T-helper 2 cell treated with Interferon-gamma antibody and Interleukin-4, amounts not matched to agents 5 μg/mL and 100 μg/mL, for 36 hours (primary cell): ENCODE data around the gene UBR3.

Experiments used
- DNase-seq: peaks from one replicate; pipeline ENCODE4 v3.0.0; 2021; ENCODE audit warnings: low spot score
- H3K27ac Mint-ChIP-seq: one replicate; pipeline ENCODE4 v1.8.0; 2021; ENCODE audit warnings: mild to moderate bottlenecking, mixed read lengths
- H3K27me3 Mint-ChIP-seq: one replicate; pipeline ENCODE4 v1.8.0; 2021; ENCODE audit warnings: low read depth, mixed read lengths
- H3K36me3 Mint-ChIP-seq: one replicate; pipeline ENCODE4 v1.8.0; 2021; ENCODE audit warnings: low read depth, mixed read lengths
- H3K4me1 Mint-ChIP-seq: one replicate; pipeline ENCODE4 v1.8.0; 2021; ENCODE audit warnings: low read depth, mixed read lengths
- H3K4me3 Mint-ChIP-seq: one replicate; pipeline ENCODE4 v1.8.0; 2022; ENCODE audit warnings: mild to moderate bottlenecking, moderate library complexity, mixed read lengths
- H3K9me3 Mint-ChIP-seq: one replicate; pipeline ENCODE4 v1.8.0; 2021; ENCODE audit warnings: mixed read lengths

UBR3 gene

DNA sequence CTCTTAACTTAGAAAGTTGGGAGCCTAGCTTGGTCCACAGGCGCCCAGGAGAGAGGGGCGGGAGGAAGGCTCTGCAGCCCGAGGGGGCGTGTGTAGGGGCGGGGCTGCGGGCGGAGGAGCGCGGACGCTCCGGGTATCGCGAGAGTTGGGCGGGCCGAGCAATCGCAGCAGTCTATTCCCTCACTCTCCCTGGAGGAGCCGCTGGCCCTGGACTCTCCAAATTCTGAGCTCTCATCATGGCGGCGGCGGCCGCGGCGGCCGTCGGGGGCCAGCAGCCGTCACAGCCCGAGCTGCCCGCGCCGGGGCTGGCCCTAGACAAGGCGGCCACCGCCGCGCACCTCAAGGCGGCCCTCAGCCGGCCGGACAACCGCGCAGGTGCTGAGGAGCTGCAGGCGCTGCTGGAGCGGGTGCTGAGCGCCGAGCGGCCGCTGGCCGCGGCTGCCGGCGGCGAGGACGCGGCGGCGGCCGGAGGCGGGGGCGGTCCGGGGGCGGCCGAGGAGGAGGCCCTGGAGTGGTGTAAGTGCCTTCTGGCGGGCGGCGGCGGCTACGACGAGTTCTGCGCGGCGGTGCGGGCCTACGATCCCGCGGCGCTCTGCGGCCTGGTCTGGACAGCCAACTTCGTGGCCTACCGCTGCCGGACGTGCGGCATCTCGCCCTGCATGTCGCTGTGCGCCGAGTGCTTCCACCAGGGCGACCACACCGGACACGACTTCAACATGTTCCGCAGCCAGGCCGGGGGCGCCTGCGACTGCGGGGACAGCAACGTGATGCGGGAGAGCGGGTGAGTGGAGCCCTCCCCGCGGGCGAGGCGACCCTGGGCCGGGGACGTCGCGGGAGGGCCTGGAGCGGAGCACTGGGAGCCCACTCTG, at the start of gene UBR3:
Gene UBR3, plus strand, starts transcription at position 183 of the 869 bp plus-strand sequence. Its CDS starts 54 bp downstream, at position 237.
- H3K4me1 Mint-ChIP-seq = peaks cover 38% of the 10 kb centered on the region
- peak; percentile 90 for DNase-seq
- peaks cover 19% of the 10 kb centered on the region for H3K36me3 Mint-ChIP-seq
- peak within 1 kb of the TSS; percentile 88 for H3K27ac Mint-ChIP-seq
- H3K9me3 Mint-ChIP-seq = no peaks in the 10 kb centered on the region
- H3K27me3 Mint-ChIP-seq = no peaks in the 10 kb centered on the region
- H3K4me3 Mint-ChIP-seq = peak within 1 kb of the TSS; percentile 92

DNA sequence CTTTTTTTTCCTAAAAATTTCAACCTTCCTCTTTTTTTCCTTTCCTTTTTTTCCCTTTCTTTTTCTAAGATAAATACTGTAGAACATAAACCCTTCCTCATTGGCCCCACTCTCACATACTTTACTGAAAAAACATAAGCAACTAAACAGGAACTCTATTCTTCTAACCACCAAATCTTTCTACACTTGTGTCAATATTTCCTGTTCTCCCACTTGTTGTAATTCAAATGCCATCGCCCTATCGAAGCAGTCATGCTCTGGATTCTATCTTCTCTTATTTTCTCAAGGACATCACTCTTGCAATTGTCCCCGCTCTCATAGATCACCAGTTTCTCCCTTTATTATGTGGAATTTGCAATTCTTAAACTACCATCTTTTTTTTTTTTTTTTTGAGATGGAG, 48.8 kb upstream of the UBR3 start:
- no peak overlapping the region for H3K27ac Mint-ChIP-seq
- peaks cover 3% of the 10 kb centered on the region for H3K27me3 Mint-ChIP-seq
- H3K4me3 Mint-ChIP-seq = no peak overlapping the region
- peaks cover 6% of the 10 kb centered on the region for H3K4me1 Mint-ChIP-seq
- DNase-seq = no peak
- H3K9me3 Mint-ChIP-seq = no peaks in the 10 kb centered on the region
- no peaks in the 10 kb centered on the region for H3K36me3 Mint-ChIP-seq

GRCh38 chr2:169781249-169782013, 45.8 kb upstream of the UBR3 start:
- Mint-ChIP-seq H3K4me1 (peaks cover 3% of the 10 kb centered on the region), H3K27ac (no peak overlapping the region), H3K9me3 (no peaks in the 10 kb centered on the region), H3K36me3 (no peaks in the 10 kb centered on the region), H3K4me3 (no peak overlapping the region), H3K27me3 (peaks cover 3% of the 10 kb centered on the region)
- no peak for DNase-seq

GRCh38 chr2:169782513-169782912, 44.7 kb upstream of the UBR3 start:
- H3K9me3 Mint-ChIP-seq = no peaks in the 10 kb centered on the region
- no peak overlapping the region for H3K4me3 Mint-ChIP-seq
- no peaks in the 10 kb centered on the region for H3K36me3 Mint-ChIP-seq
- H3K27ac Mint-ChIP-seq = no peak overlapping the region
- DNase-seq = no peak
- peaks cover 4% of the 10 kb centered on the region for H3K27me3 Mint-ChIP-seq
- H3K4me1 Mint-ChIP-seq = peaks cover 3% of the 10 kb centered on the region

GRCh38 chr2:169790581-169790980, 36.7 kb upstream of the UBR3 start:
- Mint-ChIP-seq H3K27me3 (peaks cover 38% of the 10 kb centered on the region), H3K4me3 (no peak overlapping the region), H3K9me3 (no peaks in the 10 kb centered on the region), H3K36me3 (no peaks in the 10 kb centered on the region), H3K4me1 (peaks cover 5% of the 10 kb centered on the region), H3K27ac (no peak overlapping the region)
- no peak for DNase-seq

DNA sequence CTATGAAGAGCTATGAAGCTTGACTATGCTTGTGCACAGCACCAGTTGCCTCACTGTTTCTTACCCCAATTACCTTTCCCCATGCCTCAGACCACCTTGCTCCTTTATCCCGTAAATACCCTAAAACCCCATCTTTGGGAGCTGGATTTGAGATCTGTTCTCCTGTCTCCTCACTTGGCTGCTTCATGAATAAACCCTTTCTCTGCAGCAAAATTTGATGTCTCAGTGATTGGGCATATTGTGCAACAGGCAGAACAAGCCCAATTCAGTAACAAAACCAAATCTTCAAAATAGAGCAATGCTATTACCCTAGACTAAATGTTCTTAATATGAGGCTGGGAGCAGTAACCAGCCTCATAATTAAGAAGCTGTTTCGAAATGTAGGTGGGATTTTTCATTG, 32.1 kb upstream of the UBR3 start:
- Mint-ChIP-seq H3K4me3 (no peak overlapping the region), H3K27me3 (peaks cover 22% of the 10 kb centered on the region)

DNA sequence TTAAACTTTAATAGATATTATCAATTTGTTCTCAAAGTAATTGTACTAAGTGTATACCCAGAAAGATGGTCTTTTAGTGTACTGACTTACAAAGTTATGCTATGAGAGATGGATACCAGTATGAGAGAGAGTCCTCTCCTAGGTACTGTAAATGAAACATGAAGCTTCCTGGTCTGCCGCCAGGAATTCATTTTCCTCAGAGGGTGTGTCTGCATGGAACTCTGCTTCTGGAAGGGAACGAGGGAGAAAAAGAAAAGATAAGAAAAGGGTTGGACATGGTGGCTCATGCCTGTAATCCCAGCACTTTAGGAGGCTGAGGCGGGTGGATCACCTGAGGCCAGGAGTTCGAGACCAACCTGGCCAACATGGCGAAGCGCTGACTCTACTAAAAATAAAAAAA, 30.8 kb upstream of the UBR3 start:
- no peak overlapping the region for H3K27ac Mint-ChIP-seq
- no peak overlapping the region for H3K4me3 Mint-ChIP-seq
- H3K27me3 Mint-ChIP-seq = peaks cover 22% of the 10 kb centered on the region
- peaks cover 12% of the 10 kb centered on the region for H3K4me1 Mint-ChIP-seq
- H3K36me3 Mint-ChIP-seq = peaks cover 5% of the 10 kb centered on the region
- H3K9me3 Mint-ChIP-seq = no peaks in the 10 kb centered on the region
- DNase-seq = no peak

More for the DNA sequence above, 32.1 kb upstream of the UBR3 start:
- DNase-seq = no peak
- Mint-ChIP-seq H3K9me3 (no peaks in the 10 kb centered on the region), H3K4me1 (peaks cover 8% of the 10 kb centered on the region), H3K36me3 (no peaks in the 10 kb centered on the region), H3K27ac (no peak overlapping the region)

DNA sequence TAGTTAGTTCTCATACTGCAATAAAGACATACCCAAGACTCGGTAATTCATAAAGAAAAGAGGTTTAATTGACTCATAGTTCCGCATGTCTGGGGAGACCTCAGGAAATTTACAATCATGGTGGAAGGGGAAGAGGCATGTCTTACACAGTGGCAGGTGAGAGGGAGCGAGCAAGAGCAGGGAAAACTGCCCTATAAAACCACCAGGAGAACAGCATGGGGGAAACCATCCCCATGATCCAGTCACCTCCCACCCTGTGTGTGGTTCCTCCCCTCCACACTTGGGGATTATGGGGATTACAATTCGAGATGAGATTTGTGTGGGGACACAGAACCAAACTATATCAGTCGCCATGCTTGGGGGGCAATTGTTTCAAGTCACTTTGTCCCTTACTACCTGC, 29.7 kb upstream of the UBR3 start:
- peaks cover 18% of the 10 kb centered on the region for H3K27me3 Mint-ChIP-seq
- H3K27ac Mint-ChIP-seq = no peak overlapping the region
- H3K9me3 Mint-ChIP-seq = no peaks in the 10 kb centered on the region
- peaks cover 13% of the 10 kb centered on the region for H3K36me3 Mint-ChIP-seq
- no peak for DNase-seq
- H3K4me3 Mint-ChIP-seq = peak overlapping the region; percentile 61
- peaks cover 19% of the 10 kb centered on the region for H3K4me1 Mint-ChIP-seq

DNA sequence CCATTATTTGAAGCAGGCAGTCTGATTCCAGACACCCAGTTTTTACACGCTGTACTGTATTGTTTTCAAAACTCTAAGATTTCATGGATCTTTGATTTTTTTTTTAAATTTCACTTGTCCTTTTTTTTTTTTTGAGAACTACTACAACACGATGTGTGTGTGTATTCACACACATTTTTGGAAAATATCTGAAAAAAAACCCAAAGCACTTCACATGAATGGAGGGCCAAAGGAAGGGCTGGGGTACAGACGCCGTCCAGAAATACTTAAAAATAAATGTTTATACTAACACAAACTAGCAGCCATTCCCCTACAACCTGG, 28.9 kb upstream of the UBR3 start:
- Mint-ChIP-seq H3K4me1 (peaks cover 21% of the 10 kb centered on the region), H3K27ac (peak overlapping the region; percentile 87), H3K36me3 (peaks cover 14% of the 10 kb centered on the region), H3K27me3 (peaks cover 16% of the 10 kb centered on the region), H3K9me3 (no peaks in the 10 kb centered on the region), H3K4me3 (peak overlapping the region; percentile 81)
- DNase-seq = no peak

- peak within 1 kb of the TSS; percentile 89 for H3K4me3 Mint-ChIP-seq
- H3K27ac Mint-ChIP-seq = peak within 1 kb of the TSS; percentile 87
- DNase-seq = peak; percentile 93
- peaks cover 12% of the 10 kb centered on the region for H3K27me3 Mint-ChIP-seq
- peaks cover 21% of the 10 kb centered on the region for H3K4me1 Mint-ChIP-seq
- H3K9me3 Mint-ChIP-seq = no peaks in the 10 kb centered on the region
- H3K36me3 Mint-ChIP-seq = peaks cover 14% of the 10 kb centered on the region
These were observed 28.3 kb upstream of the UBR3 start, which contains the start of gene SSB for GRCh38 chr2:169798718-169799592. TSS of gene SSB (plus strand) at chr2:169798871. CDS start at chr2:169800961, 2,090 bp downstream.

DNA sequence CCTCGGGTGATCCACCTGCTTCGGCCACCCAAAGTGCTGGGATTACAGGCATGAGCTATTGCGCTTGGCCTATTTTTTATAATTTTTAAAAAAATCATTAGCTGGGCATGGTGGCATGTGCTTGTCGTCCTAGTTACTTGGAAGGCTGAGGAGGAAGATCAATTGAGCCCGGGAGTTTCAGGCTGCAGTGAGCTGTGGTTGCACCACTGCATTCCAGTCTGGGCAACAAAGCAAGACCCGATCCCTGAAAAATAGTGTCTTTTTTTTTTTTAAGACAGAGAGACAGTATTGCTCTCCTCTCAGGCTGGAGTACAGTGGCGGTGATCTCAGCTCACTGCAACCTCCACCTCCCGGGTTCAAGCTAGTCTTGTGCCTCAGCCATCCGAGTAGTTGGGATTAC, 23.8 kb upstream of the UBR3 start:
- Mint-ChIP-seq H3K27me3 (no peaks in the 10 kb centered on the region), H3K36me3 (peaks cover 42% of the 10 kb centered on the region), H3K9me3 (no peaks in the 10 kb centered on the region), H3K4me1 (peaks cover 15% of the 10 kb centered on the region), H3K4me3 (no peak overlapping the region), H3K27ac (no peak overlapping the region)
- DNase-seq = no peak

DNA sequence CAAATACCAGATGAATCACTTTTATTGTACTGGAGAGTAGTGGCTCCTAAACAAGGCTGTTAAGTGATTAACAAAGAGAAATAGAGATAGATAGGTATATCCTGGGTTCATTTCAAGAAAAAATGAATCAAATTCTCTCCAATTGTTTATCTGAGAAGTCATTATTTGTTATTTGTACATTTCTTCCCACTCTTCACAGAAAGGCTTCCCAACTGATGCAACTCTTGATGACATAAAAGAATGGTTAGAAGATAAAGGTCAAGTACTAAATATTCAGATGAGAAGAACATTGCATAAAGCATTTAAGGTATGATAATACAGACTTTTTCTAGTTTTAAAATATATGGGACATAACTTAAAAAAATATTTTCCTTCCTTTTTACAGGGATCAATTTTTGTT, 20.7 kb upstream of the UBR3 start:
- H3K9me3 Mint-ChIP-seq = no peaks in the 10 kb centered on the region
- DNase-seq = no peak
- peaks cover 56% of the 10 kb centered on the region for H3K36me3 Mint-ChIP-seq

GRCh38 chr2:169808221-169808620, 19.0 kb upstream of the UBR3 start:
- H3K27me3 Mint-ChIP-seq = no peaks in the 10 kb centered on the region
- DNase-seq = no peak
- no peaks in the 10 kb centered on the region for H3K4me1 Mint-ChIP-seq
- H3K36me3 Mint-ChIP-seq = peaks cover 56% of the 10 kb centered on the region
- no peak overlapping the region for H3K4me3 Mint-ChIP-seq
- no peaks in the 10 kb centered on the region for H3K9me3 Mint-ChIP-seq
- no peak overlapping the region for H3K27ac Mint-ChIP-seq

More for the DNA sequence above, 20.7 kb upstream of the UBR3 start:
- Mint-ChIP-seq H3K4me3 (no peak overlapping the region), H3K27ac (no peak overlapping the region), H3K4me1 (peaks cover 9% of the 10 kb centered on the region), H3K27me3 (no peaks in the 10 kb centered on the region)
